ENCODE data around the gene UBA1.

DNA sequence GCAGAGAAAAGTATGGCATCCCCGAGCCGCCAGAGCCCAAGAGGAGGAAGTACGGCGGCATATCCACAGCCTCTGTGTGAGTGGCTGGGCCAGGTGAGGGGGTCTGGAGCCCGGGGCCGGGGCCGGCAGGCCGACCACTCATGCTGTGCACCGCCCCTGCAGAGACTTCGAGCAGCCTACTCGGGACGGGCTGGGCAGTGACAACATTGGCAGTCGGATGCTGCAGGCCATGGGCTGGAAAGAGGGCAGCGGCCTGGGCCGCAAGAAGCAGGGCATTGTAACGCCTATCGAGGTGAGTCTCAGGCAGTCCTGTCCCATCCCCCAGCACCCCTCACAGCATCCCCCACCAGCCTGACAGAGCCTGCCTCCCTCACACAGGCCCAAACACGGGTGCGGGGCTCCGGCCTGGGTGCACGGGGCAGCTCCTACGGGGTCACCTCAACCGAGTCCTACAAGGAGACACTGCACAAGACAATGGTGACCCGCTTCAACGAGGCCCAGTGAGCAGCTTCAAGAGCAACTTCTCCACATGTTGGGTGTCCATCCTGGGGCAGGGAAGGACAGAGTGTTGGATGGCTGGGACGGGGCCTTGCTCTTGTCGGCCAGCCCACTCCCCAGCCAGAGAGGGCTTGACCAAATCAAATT lies 7.4 kb upstream of the UBA1 start:
- TF ChIP-seq EP300 (IDR thresholded peaks at IDR 0.05), result no peak
- TF ChIP-seq, protein P1, sequence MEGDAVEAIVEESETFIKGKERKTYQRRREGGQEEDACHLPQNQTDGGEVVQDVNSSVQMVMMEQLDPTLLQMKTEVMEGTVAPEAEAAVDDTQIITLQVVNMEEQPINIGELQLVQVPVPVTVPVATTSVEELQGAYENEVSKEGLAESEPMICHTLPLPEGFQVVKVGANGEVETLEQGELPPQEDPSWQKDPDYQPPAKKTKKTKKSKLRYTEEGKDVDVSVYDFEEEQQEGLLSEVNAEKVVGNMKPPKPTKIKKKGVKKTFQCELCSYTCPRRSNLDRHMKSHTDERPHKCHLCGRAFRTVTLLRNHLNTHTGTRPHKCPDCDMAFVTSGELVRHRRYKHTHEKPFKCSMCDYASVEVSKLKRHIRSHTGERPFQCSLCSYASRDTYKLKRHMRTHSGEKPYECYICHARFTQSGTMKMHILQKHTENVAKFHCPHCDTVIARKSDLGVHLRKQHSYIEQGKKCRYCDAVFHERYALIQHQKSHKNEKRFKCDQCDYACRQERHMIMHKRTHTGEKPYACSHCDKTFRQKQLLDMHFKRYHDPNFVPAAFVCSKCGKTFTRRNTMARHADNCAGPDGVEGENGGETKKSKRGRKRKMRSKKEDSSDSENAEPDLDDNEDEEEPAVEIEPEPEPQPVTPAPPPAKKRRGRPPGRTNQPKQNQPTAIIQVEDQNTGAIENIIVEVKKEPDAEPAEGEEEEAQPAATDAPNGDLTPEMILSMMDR (IDR thresholded peaks at IDR 0.05), result no peak
